Fibroblast of lung (primary cell): ENCODE measurements around the gene ANKRD44.

Source experiments
- CTCF ChIP-seq, 2 donors: IDR thresholded peaks in 1 of 2; conservative IDR thresholded peaks in 1 of 2; 1 replicate in 1 of 2; 2 replicates in 1 of 2; pipeline ENCODE4 v1.5.1; 2011 to 2012; ENCODE audit warnings: low read length in 2 of 2, control low read depth in 1 of 2, inconsistent platforms in 1 of 2, low read depth in 1 of 2, mild to moderate bottlenecking in 1 of 2
- EZH2 ChIP-seq: IDR thresholded peaks from 2 replicates; pipeline ENCODE4 v1.5.1; 2012; ENCODE audit warnings: low read length, control low read depth, mild to moderate bottlenecking; ENCODE audit errors: missing control alignments

GRCh38 chr2:197311421-197312033 lies 947 bp upstream of the ANKRD44 start:
- TF ChIP-seq CTCF (conservative IDR thresholded peaks at IDR 0.05 in 1 of 2, IDR thresholded peaks at IDR 0.05 in 1 of 2; ENCODE audit: low read depth in 1 of 2, low read length in 2 of 2) (no peak), EZH2 (no peak)
